HG02870 (cell line): ENCODE results near the gene SH3D21.

Experiments used
- ATAC-seq: cut with Tn5 transposase; IDR thresholded peaks from one replicate; pipeline ENCODE4 v1.9.1; 2021; ENCODE audit warnings: mild to moderate bottlenecking, moderate library complexity; ENCODE audit not compliant: unreplicated experiment

SH3D21 gene

DNA sequence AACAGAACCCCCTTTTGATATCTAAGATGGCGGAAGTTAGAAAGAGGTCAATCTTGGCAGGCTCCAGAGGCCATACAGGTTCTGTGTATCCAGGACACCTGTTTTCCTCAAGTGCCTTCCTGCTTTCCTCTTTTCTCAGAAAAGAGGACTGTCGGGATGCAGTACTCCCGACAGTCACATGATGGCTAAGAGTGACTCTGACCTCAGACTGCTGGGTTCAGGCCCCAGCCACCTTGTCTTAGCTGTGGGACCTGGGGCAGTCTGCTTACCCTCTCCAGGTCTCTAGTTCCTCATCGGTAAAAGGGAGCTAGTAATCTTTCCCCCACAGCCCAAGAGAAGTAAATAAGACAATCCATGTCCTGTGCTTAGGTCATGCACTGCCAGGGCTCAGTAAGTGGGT lies 49.6 kb downstream of the SH3D21 start:
- ATAC-seq: no peak

DNA sequence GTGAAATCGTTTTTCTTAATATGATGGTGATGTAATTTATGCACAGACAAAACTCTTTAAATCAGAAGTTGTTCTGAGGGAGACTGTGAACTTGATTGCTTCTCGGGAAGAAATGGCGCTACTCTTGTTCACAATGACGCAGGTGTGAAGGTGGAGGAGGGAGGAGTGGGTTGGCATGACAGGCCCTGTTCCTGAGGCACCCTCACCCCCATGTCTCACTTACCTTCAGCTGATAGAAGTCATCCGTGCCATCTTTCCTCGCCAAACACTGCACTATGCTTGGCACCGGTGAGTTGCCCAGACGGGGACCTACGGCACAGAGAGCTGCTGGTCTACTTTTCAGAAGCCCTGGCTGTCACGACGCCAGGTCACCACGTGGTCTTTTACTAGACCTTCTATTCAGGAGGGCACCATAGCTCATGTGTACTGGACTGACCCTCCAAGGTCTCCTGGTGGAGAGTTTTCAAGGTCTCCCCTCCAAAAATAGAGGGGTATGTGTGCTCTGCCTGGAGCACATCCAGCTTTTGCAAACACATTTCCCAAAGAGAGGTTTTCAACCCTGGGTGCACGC lies 52.4 kb downstream of the SH3D21 start:
- ATAC-seq: no peak

DNA sequence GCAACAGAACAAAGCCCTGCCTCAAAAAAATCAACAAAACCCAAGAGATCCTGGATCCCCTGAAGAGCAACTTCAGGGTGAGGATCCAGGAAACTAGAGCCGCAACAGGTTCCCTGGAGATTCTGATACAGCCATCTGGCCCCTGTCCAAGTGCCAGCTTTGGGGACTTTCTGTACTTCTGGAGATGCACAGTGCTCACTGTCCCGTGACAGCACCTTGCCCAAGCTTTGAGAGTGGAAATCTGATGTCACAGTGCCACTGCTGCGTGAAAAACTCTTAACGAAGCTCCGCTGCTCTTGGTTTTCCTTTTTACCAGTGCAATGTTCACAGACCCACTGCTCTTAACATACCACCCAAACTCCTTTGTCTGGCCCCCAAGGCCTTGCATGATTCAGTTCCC lies 53.2 kb downstream of the SH3D21 start:
- ATAC-seq: no peak

DNA sequence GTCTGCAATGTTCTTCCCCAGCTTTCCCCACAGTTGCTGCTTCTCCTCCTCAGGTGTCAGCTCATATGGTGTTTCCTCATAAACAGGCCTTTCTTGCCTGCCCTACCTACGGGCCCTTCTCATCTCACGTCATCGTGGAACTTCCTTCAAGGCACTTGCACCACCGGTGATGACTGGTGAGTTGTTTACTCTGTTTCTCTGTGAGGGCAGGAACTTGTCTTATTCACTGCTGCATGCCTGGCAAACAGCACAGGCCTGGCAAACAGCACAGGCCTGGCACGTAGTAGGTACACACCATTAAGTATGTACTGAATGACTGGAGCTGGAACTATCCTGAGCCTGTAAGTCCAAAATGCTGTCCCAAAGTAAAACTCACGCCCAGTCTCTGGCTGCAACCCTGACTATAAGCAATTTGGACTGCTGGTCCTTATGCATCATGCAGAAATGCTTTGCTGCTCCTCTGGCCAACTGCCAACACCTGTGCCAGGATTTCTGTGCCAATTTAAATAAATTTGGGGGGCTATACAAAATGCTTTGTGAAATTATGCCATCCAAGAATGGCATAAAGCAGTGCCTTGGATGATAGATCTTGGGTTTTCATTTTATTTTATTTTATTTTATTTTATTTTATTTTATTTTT lies 53.9 kb downstream of the SH3D21 start:
- no peak for ATAC-seq

DNA sequence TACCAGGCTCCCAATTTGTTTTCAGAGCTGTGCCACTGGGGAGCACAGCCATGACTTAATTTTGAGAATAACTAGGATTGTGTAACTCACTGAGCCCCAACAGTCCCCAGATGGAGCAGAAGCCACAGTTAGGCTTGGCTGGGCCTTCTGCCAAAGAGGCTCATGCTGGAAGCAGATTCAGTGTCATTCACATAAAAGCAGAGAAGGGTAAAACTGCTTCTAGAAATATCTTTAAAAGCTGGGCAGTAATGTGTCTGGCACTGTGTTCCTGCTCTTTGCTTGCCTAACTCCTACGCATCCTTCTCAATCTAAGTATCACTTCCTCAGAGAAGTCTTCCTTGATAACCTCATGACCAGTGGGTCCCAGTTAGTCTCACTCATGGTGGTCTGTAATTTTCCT lies 59.2 kb downstream of the SH3D21 start:
- ATAC-seq: no peak

DNA sequence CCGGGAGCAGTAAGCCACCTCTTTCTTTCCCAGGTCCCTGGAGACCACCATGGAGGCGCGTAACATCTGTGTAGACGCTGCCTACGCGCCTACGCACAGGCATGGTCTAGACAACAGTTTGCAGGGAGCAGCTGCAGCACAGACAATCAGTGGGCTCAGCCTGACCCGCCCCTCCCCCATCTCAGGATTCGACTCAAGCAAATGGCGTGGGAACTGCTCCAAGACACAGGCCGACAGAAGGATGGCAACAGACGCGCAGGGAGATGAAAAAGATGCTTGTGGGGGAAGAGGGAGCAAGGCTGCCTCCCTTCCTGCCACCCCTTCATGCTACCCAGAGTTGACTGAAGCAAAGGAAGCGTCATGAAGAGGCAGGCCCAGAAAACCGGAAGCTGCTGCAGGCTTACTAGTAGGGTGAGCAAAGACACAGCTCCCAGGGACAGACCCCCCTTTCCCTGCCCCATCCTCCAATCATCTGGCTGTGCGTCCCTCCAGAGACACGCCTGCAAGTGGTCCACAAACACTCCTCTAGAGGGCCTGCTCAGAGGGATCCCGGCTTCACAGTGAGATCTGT lies 60.0 kb downstream of the SH3D21 start:
- no peak for ATAC-seq

DNA sequence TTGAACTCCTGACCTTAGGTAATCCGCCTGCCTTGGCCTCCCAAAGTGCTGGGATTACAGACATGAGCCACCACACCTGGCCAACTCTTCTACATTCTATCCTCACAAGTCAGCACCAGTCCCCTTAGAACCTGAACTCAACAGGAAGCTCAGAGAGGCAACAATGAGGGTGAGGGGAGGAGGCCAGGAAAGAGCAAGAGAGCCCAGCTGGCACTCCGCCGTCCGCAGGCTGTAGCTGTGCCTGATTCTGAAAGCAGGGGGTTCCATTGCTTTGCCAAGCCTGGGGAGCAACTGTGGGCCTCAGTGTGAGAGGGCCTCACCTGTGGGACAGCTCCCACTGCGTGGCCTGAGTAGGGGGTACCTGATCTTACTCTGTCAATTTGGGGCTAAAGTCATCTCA lies 60.9 kb downstream of the SH3D21 start:
- ATAC-seq: no peak

DNA sequence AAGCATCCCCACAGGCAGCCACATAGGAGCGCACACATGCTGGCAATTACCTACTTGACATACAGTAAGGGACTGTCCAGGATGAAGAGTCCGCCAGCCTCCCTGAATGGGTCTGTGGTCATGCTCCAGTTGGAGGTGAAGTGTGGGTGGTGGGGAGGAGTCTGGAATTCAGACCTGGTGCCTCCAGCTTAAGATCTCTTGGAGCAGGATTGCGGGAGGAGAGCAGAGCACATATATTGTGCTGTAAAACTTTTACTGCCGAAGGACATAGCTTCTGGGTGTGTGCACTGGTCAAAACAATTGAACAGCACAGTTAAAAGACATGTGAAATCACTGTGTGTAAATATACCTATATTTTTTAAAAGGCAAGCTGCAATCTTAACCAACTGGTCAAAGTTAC lies 61.6 kb downstream of the SH3D21 start:
- ATAC-seq: no peak

DNA sequence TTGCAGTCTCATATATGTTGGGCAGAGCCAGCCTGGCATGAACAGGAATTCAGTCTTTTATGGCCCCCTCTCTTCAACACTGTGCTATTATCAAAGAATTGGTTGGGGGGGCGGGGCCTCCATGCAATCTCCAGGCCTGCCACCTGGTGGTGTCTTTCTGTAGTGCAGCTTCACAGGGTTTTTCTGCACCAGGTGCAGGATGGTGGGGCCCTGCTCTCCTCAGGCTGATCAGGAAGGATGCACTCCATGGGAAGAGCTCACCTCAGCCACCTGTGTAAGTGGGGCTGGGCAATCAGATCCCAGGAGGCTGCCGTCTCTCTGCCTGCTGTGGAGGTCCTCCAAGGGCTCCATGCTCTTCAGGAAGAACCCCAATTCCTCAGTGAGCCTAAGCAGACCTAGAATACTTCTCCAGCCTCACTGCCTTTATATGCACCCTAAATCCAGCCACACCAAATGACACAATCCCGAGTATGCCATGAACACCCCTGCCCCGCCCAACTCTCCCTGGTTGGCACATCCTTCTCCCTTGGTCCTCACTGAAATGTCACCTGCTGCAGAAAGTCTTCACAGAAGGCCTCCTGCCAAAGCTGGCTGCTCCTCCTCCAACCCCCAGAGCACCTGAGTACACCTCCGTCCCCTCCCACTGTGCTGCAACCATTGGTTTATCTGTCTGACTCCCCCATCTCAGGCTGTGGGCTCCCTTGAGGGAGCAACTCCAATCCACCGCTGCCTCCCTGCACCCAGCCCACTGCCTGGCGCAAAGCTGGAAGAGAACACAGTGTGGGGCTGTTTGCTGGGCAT lies 63.1 kb downstream of the SH3D21 start:
- ATAC-seq: no peak
